Vagina (tissue), 2 donors: Measurements from ENCODE around the gene CCDC117. TPM values are rescaled to one million over a fixed set of nuclear protein-coding genes. Genes with fewer than 3 reads are reported as not detected.
A peak's percentile ranks its signal among the peaks of the same experiment; 100 is the strongest.
"Not testable (repeated sequence)": the region's sequence is repeated elsewhere in the genome, so short reads cannot be mapped to it uniquely, and the experiment has no call there.

ENCODE experiments used
- DNase-seq, 2 donors: peaks; one replicate each; pipeline ENCODE4 v3.0.0-alpha.2; 2017; ENCODE audit errors: extremely low spot score in 2 of 2
- H3K27ac ChIP-seq: fragments of 200-600 bp; sonication (generic); one replicate; pipeline ENCODE4 v1.5.1; 2019
- H3K27me3 ChIP-seq: fragments of 200-600 bp; sonication (generic); one replicate; pipeline ENCODE4 v1.5.1; 2019
- H3K36me3 ChIP-seq, 2 donors: fragments of 200-600 bp; sonication (generic); one replicate each; pipeline ENCODE4 v1.5.1; 2017 to 2019
- H3K4me1 ChIP-seq: fragments of 200-600 bp; sonication (generic); one replicate; pipeline ENCODE4 v1.5.1; 2019
- H3K4me3 ChIP-seq, 2 donors: fragments of 200-600 bp; sonication (generic); 1 replicate in 1 of 2; 2 replicates in 1 of 2; pipeline ENCODE4 v1.5.1; 2016 to 2019
- H3K9me3 ChIP-seq: fragments of 200-600 bp; sonication (generic); one replicate; pipeline ENCODE4 v1.5.1; 2019
- CTCF ChIP-seq, 3 experiments: fragments of 450-650 bp in 2 of 3; fragments of 200-600 bp in 1 of 3; sonication (generic) in 1 of 3; IDR thresholded peaks; one replicate each; pipeline ENCODE4 v1.5.1; 2017 to 2019; ENCODE audit warnings: antibody characterized with exemption in 3 of 3, mild to moderate bottlenecking in 2 of 3, moderate library complexity in 2 of 3
- POLR2A ChIP-seq, 2 donors: fragments of 450-650 bp; IDR thresholded peaks; one replicate each; pipeline ENCODE4 v1.6.1; 2017; ENCODE audit warnings: antibody characterized with exemption in 2 of 2, mild to moderate bottlenecking in 2 of 2, moderate library complexity in 2 of 2
- POLR2AphosphoS5 ChIP-seq, 2 donors: sonication (generic); formaldehyde crosslinking; IDR thresholded peaks; one replicate each; pipeline ENCODE4 v1.9.0; 2017; ENCODE audit warnings: antibody characterized with exemption in 2 of 2, mild to moderate bottlenecking in 2 of 2, low read depth in 1 of 2; ENCODE audit not compliant: insufficient read depth in 1 of 2
- intact Hi-C: fragments of 100-400 bp; cut with DNase I; formaldehyde crosslinking; loops from one replicate; pipeline ENCODE4 v1.15.1; 2023
- total RNA-seq: library from RNA; depleted of rRNA; stranded (reverse); fragments of >200 nt; gene quantifications from one replicate; pipeline ENCODE4 v1.2.3, GENCODE V29; 2016

The CCDC117 gene
- total RNA-seq, 1 donor from 2014 or later: 14.2 TPM

GRCh38 chr22:28736301-28737155, 36.0 kb upstream of the CCDC117 start:
- DNase-seq: no peak
- Histone ChIP-seq H3K36me3 (no peaks in the 10 kb centered on the region), H3K27ac (no peak overlapping the region), H3K27me3 (no peaks in the 10 kb centered on the region), H3K4me3 (no peak overlapping the region), H3K4me1 (peaks cover 5% of the 10 kb centered on the region), H3K9me3 (no peaks in the 10 kb centered on the region)
- TF ChIP-seq CTCF (IDR thresholded peaks at IDR 0.05) (no peak), POLR2A (IDR thresholded peaks at IDR 0.05) (no peak), POLR2AphosphoS5 (IDR thresholded peaks at IDR 0.05; ENCODE audit: insufficient read depth in 1 of 2, low read depth in 1 of 2) (no peak)
- intact Hi-C loops: no loop called here

- Histone ChIP-seq H3K27me3 (no peaks in the 10 kb centered on the region), H3K4me3 (no peak overlapping the region), H3K4me1 (peaks cover 6% of the 10 kb centered on the region), H3K36me3 (no peaks in the 10 kb centered on the region), H3K9me3 (no peaks in the 10 kb centered on the region), H3K27ac (no peak overlapping the region)
- TF ChIP-seq CTCF (IDR thresholded peaks at IDR 0.05): no peak
- no peak for TF ChIP-seq POLR2AphosphoS5 (IDR thresholded peaks at IDR 0.05; ENCODE audit: insufficient read depth in 1 of 2, low read depth in 1 of 2)
- no peak for TF ChIP-seq POLR2A (IDR thresholded peaks at IDR 0.05)
- intact Hi-C loops: no loop called here
- no peak for DNase-seq
These were observed 34.8 kb upstream of the CCDC117 start for GRCh38 chr22:28737701-28738100.

GRCh38 chr22:28738876-28739275, 33.6 kb upstream of the CCDC117 start:
- H3K27ac ChIP-seq, H3K4me3 ChIP-seq, H3K9me3 ChIP-seq, H3K27me3 ChIP-seq, DNase-seq, intact Hi-C loops, H3K36me3 ChIP-seq: not testable (repeated sequence)
- peaks cover 16% of the 10 kb centered on the region for H3K4me1 ChIP-seq

GRCh38 chr22:28741200-28741784, 31.2 kb upstream of the CCDC117 start:
- H3K4me3 ChIP-seq: peak overlapping the region; percentile 85 to 99
- H3K4me1 ChIP-seq: peaks cover 16% of the 10 kb centered on the region
- DNase-seq: no peak
- intact Hi-C loops: no loop called here
- H3K27me3 ChIP-seq: no peaks in the 10 kb centered on the region
- TF ChIP-seq POLR2AphosphoS5 (IDR thresholded peaks at IDR 0.05; ENCODE audit: insufficient read depth in 1 of 2, low read depth in 1 of 2) (no peak), CTCF (IDR thresholded peaks at IDR 0.05) (no peak), POLR2A (IDR thresholded peaks at IDR 0.05) (no peak)
- H3K36me3 ChIP-seq: peaks cover 0 to 22% of the 10 kb centered on the region in 2 donors
- no peaks in the 10 kb centered on the region for H3K9me3 ChIP-seq
- H3K27ac ChIP-seq: peak overlapping the region; percentile 99

- H3K9me3 ChIP-seq: no peaks in the 10 kb centered on the region
- peak within 1 kb of the TSS; percentile 85 to 99 for H3K4me3 ChIP-seq
- TF ChIP-seq POLR2AphosphoS5 (IDR thresholded peaks at IDR 0.05; ENCODE audit: insufficient read depth in 1 of 2, low read depth in 1 of 2) (peak; percentile 93 to 98), CTCF (IDR thresholded peaks at IDR 0.05) (no peak), POLR2A (IDR thresholded peaks at IDR 0.05) (peak in 1 of 2 donors; percentile 32)
- peaks cover 16% of the 10 kb centered on the region for H3K4me1 ChIP-seq
- H3K27ac ChIP-seq: peak within 1 kb of the TSS; percentile 99
- no peaks in the 10 kb centered on the region for H3K27me3 ChIP-seq
- intact Hi-C loops: no loop called here
- H3K36me3 ChIP-seq: peaks cover 0 to 26% of the 10 kb centered on the region in 2 donors
- peak; percentile 98 to 99 for DNase-seq
These were observed 30.5 kb upstream of the CCDC117 start, which contains the start of the genes CHEK2 and HSCB for GRCh38 chr22:28741785-28742561. Gene CHEK2 (minus strand): TSS chr22:28741820. CDS start chr22:28734721, 7,099 bp downstream. Gene HSCB (plus strand): TSS chr22:28742039. CDS start chr22:28742096, 57 bp downstream.
